ENCODE measurements around the gene CPEB4.

CPEB4 gene

DNA sequence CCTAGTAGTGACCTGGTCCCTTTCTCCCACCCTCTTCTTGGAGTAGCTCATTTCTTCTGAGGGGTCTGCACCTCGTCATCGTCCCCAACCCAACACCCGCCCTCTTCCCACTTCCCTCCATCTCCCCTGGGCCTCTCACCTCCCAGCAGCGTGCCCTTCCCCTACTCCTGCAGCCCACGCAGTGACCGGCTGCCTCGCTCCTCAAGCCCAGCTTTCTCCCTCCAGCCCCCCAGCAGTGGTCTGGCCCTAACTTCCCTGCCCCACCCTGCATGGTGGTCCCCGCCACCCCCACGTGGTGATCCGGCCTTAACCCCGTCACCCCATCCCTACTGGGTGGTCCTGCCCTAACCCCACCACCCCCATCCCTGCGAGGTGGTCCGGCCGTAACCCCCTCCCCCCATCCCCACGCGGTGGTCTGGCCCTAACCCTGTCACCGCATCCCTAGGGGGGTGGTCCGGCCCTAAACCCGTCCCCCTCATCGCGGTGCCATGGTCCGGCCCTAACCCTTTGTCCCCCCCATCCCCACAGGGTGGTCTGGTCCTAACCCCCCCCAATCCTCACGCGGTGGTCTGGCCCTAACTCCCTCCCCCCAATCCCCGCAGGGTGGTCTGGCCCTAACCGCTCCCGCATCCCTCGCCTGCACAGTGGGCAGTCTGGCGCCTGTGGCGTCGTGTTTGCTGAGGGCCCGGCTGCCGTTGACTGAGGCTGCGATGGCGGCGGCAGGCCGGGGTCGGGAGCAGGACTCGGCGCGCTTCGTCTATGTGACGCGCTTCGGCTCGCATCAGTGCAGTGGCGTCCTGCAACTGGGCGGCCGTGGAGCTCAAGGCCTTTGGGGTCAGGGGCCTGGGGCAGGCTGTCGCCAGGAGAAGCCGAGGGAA lies 100.6 kb downstream of the CPEB4 start, which contains the start of gene C5orf47:
TSS of gene C5orf47 (plus strand) at position 617 of the 878 bp plus-strand sequence. CDS start at position 711, 94 bp downstream.
- no peak for DNase-seq

GRCh38 chr5:173989432-173990082 lies 101.4 kb downstream of the CPEB4 start:
- DNase-seq = no peak

DNA sequence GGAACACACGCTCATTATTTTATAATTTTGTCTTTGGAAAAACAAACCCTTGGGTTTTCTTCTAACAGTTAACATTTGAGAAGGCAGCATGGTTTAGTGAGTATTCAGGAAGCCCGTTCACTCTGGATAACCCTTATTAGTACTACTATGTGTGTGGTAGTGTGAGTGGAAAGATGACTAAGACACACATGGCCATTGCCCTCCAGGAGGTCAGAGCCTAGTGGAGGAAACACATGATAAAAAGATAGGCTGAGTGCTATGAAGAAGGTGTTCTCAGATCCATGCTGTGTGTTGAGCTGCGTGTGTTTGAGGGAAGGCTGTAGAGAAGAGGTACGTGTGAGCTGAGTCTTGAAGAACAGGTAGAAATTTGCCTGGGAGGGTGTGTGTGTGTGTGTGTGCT lies 109.2 kb downstream of the CPEB4 start:
- no peak for DNase-seq

DNA sequence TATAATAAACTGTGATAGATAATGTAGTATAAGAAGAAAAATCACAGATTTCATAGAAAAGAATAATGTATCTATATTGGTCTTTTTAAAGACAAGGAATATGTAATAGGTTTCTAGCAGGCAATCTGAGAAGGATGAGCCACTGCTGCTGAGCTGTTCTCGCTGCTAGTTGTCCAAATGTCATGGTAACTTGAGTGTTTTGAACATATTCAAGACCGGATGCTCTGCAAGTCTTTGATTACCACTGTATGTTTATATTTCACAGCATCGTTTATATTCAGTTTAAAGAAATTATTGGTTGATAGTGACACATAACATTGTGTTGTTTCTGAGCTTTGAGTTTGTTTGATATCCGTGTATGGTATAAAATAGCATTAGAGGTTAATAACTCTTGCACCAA lies 110.4 kb downstream of the CPEB4 start:
- DNase-seq = no peak

GRCh38 chr5:174000076-174000475 lies 111.9 kb downstream of the CPEB4 start:
- DNase-seq = no peak

DNA sequence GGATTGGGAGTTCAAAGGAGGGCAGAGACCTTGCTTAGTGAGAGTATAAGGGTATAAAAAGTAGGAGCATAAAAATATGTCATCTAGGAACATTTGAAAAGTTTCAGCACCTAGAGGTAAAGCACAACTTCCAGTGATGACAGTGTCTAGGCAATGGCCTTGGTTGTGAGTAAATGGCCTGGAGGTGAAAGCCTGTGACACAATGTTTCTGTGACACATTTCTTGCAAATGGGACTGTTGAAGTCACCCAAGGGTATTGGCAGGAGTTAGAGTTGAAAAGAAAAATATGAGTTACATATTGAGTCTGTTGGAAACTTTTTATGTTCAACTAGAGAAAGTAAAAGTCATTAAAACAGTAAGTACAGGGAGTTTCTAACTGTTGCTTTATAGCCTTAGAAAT lies 115.6 kb downstream of the CPEB4 start:
- DNase-seq = no peak

DNA sequence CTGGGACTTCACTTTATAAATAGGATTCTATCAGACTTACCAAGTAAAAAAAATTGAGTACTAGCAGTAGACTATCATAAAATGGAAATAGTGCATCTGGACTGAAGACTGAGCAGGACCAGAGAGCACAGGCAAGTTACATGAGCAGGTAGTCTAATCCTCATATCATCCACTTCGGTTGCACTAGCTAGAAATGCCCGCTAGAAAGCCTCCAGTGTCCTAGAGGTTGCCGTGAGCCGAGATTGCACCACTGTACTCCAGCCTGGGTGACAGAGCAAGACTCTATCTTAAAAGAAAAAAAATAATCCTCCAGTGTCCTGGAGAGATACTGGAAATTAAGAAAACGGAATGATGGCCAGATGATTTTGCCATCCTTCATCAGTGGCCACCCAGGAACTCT lies 120.8 kb downstream of the CPEB4 start:
- DNase-seq = no peak

DNA sequence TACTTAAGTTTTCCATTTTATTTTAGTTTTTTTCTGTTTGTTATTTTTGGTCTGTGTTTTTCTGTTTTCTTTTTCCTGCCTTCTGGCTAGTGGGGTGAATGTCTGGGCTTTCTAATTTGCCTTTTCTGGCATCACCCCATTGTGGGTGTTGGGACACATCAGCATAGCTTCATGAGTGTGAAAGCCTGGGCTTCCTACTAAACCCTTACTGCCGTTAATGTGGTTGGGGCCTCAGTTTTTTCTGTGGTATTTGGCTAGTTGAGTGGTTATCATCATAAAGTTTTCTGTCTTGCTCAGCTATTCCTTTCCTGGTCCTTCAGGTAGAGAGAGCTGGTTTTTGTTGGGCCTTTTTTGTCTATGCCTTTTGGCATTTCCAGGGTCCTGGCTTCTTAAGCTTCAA lies 122.2 kb downstream of the CPEB4 start:
- DNase-seq = no peak

- DNase-seq = no peak
Observed at GRCh38 chr5:174011441-174011840, 123.3 kb downstream of the CPEB4 start.
